T-helper 9 cell (primary cell): ENCODE measurements around the gene VAV2.
"Not testable (repeated sequence)": the region's sequence is repeated elsewhere in the genome, so short reads cannot be mapped to it uniquely, and the experiment has no call there.

Source experiments
- DNase-seq: peaks from one replicate; pipeline ENCODE4 v3.0.0-alpha.2; 2020

Gene VAV2

DNA sequence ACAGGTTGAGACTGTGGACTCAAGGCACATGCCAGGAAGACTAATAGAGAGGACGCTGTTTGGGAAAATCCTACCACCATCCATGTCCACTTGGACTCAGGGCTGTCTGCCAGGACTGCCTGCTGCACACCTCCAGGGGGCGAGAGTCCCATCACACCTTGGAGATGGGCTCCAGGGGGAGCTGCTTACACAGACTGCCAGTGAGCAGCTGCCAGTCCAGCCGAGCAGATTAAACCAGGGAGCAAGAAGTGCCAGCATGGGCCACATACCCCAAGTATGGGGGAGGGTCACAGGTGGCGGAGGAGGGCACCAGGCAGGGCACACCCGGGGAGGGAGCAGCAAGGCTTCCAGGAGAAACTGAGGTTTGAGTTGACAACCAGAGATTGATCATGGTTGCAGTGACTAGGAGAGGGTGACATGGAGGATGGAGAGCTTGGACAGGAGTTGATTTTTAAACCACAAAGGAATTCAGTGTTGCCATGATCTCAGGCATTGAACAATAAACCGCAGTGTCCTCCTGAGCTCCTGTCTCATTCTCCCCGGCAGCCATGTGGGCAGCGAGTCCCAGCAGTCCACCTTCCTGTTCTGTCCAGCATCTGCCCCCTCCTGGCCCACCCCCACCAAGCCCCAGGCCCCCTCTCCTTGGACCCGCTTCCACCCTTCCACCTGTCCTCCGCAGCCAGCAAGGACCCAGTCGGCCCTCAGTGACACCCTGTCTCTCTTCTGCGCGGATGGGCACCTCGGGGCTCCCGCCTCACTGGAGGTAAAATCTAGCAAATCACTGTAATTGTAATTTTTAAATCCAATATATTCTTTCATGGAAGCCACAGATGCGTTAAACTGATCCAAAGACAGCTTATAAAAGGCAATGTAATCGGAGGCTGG is 3.1 kb upstream of the VAV2 start:
- DNase-seq = no peak

DNA sequence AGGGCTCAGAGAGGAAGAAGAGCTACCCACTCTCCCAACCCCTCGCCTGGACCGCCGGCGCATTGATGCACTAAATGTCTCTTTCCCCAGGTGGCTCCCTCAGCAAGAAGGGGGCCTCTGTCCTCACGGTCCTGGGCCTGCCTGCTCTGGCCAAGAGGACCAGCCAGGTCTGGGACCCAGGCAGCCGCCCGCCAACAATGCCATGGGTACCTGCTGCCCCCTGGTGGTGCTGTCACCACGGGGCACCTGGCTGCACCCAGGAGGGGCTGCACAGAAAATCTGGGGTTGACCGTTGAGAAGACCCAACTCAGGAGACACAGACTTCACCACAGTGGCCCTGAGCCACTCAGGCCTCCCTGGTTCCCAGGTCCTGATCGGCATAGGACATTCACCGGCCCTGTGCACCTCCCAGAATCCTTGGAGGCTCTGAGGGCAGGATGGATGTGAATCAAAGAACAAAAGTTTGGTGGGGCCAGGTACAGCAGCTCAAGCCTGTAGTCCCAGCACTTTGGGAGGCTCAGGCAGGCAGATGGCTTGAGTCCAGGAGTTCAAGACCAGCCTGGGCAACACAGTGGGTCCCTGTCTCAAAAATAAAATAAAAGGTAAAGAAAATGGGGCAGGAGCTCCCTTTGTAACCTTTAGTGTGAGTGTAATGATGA is 2.4 kb upstream of the VAV2 start:
- DNase-seq = peak; percentile 74

DNA sequence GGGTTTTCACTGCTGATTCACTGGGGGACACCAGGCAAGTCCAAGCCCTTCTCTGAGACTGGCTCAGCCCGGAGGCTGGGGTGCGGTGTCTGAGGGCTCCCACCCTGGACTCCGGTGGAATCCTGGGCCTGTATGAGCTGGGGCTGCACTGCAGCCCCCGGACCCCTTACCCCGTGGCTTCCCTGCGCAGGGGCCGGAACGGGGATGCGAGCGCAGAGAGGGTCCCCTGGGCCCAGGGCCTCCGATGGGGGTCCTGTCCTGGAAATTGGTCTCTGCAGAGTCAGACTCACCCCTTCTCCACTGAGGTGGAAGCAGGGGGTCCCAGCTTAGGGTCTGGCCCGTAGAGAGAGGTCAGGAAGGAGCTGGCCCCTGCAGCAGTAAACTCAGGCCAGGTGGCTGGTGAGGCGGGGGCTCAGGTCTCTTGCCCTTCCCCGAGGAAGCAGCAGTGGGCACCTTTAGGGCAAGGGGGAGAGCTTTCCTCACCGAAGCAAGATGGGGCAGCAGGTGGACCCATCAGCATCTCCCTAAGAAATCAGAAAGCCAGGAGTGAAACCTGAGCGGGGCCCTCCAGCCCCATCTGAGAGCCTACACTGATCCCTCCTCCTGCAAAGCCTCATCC is 1.6 kb upstream of the VAV2 start:
- no peak for DNase-seq

DNA sequence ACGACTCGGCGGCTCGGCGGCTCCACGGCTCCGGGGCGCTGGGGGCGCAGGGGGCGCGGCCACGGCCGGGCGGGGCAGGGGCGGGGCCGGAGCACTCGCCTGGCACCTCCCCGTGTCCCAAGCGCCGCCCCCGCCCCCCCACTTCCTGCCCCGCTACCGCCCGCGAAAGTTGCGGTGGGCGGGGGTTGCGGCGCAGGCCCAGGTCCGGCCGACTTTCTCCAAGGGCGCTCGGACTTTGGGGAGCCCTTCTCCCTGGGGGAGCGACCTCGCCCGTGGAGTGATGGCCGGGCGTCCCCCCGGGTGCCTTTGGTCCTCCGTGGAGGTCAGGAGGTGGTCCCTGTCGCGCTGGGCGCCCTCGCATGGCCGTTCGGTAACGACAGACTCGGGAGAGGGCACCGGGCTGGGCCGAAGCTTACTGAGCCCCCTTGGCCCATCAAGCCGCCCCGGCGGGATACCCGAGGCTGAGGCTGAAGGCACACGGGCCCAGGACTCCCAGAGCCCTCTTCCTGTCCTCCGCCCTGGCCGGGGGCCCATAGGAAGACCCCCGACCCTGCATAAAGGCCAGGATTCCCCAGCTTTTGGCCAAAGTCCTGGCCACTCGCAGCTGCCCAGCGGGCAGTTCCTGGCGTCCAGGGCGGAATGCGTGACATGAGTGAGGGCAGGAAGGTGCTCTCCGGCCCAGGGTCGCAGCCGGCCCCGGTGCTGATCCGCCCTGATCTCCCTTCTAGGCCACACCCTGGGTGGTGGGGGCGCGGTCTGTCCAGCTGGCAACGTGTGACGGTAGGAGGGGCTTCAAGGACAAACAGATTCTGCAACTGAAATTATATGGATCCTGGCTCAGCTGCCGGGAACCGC is 883 bp upstream of the VAV2 start:
- DNase-seq = peak; percentile 70

DNA sequence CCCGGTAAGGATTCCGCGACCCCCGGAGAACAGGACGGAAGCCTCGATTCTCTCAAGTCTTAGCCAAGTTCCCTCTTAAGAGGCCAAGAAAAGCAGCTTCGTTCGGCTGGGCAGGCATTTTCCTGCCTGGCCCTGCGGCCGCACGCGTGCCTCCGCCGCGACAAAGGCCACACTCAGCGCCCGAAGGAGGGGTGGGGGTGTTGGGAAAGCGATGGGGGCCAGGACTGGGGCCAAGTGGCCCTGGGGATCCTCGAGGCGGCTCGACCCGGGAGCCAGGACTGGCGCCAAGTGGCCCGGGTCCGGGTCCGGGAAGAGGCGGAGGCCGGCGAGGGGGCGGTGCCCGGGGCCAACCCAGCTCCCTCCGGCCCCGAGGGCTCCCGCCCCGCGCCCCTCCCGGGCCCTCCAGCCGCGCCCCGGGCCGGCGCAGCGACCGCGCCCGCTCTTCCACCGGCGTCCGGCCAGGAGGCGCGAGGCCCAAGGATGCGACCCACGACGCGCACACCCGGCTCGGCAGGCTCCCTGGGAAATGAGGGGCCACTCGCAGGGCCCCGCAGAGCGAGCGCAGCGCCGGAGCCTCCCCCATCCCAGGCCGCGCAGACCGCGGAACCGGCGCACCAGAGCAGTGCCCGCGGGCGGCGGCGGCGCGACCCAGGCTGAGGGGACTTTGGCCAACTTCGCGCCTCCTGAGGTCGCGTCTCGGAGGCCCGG is 756 bp downstream of the VAV2 start:
- no peak for DNase-seq

DNA sequence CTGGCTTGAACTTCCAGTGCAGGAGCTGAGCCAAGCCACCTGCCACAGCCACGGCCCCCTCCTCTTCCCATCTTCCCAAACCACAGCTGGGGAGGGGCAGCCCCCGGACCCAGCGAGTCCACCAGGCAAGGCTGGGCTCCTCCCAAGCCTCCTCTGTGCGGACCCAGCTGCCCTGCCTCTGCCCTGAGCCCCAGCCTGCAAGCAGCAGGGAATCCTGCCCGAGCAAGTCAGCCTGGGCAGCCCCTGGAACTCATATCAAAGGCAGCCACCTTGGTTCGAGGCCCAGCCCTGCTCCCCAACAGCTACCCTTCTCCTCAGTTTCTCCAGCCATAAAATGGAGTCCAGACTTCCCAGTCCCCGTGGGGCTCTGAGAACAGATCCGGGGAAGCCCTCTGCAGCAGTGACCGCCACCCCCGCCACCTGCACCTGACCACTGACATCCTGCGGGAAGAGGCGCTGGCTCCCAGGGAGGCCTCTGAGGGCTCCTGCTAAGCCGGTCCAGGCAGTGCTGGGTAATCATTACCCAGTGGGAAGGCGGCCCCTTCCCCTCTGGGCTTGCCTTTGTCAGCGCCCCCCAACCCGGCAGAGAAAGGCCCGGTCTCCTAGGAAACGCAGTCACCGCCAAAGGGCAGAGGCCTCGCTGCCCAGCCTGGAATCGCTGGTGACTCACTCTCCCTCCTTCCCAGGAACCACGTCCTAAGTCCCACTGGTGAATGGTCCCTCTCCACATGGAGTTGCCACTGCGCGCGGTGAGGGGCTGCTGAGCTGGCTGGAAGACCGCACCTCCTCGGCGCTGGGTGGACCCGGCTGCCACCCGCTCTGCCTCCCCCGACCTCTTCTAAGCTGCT is 1.5 kb downstream of the VAV2 start:
- DNase-seq = no peak

DNA sequence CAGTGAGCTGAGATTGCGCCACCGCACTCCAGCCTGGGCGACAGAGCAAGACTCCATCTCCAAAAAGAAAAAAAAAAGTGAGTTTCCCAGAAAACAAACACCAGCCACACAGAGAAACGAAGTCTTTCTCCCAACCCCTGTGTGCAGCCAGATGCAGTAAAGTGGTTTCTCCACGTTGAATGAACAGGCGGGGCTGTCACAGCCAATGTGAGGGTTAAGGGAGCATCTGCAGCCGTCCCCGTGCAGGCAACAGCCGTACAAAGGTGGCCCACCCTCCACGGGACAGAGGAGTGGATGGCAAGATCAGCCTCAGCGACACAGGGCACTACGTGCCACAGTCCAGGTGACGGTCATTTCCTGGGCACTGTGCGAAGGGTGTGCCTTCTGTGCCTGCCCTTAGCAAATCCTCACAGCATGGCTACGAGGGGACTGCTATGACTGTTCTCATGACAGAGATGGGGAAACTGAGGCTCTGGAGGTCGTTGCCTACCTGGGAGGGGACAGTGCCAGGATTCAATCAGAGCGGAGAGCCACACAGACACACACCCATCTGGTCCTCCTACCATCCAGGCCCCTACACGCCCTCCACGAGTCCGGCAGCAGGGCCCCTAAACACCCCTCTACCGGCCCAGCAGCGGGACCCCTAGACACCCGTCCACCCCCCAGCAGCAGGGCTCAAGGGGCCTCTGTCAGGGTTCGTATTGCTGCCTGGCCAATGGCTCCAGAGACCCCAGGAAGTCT is 2.3 kb downstream of the VAV2 start:
- DNase-seq = no peak

DNA sequence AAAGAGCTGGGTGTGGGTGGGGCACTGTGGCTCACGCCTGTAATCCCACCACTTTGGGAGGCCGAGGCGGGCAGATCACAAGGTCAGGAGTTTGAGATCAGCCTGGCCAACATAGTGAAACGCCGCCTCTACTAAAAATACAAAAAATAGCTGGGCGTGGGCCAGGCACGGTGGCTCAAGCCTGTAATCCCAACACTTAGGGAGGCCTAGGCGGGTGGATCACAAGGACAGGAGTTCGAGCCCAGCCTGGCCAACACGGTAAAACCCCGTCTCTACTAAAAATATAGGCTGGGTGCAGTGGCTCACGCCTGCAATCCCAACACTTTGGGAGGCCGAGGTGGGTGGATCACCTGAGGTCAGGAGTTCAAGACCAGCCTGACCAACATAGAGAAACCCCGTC is 3.4 kb downstream of the VAV2 start:
- DNase-seq = not testable (repeated sequence)

DNA sequence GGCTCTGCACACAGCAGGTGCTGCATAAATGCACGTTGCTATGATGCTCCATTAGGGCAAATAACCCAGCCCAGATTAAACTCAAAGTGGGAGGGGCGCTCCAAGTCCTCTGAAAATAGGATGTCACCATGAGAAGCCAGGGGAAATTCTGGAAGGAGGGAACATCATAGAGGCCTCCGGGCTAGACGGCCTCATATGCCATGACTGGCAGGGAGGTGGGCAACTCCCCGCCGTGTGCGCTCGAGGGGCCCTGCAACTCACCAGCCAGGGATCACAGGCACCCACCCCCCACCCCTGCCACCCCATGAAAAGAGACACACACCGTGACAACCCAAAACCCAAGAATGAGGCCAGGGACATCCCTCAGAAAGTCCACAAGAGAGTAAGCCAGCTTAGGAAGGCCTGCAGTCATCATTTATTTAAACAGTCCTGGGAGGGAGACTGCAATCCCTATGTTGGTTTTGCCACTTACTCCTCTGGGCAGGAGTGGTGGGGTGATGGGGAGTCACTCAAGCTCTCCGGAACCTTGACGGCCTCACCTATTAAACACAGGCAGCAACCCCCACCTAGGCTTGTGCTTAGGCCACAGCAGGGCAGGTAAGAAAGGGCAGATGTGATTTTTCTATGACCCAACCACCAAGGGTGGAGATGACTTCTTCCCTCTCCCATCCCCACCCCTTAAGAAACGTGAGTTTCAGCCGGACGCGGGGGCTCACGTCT is 4.0 kb downstream of the VAV2 start:
- no peak for DNase-seq

DNA sequence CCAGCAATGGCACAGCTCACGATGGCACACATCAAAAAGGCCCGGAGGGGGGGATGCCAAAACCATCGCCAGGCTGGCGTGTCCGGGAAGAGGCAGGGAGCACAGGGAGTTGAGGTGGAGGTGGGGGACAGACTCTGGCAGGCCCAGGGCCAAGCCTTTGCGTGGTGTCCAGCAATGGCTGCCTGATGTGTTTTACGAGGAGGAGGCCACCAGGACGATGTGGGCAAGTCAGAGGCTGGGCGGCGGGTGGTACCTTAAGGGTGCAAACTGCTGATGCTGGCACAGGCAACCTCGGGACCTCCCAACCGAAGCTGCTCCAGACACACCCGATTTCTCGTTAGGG is 4.7 kb downstream of the VAV2 start:
- no peak for DNase-seq

DNA sequence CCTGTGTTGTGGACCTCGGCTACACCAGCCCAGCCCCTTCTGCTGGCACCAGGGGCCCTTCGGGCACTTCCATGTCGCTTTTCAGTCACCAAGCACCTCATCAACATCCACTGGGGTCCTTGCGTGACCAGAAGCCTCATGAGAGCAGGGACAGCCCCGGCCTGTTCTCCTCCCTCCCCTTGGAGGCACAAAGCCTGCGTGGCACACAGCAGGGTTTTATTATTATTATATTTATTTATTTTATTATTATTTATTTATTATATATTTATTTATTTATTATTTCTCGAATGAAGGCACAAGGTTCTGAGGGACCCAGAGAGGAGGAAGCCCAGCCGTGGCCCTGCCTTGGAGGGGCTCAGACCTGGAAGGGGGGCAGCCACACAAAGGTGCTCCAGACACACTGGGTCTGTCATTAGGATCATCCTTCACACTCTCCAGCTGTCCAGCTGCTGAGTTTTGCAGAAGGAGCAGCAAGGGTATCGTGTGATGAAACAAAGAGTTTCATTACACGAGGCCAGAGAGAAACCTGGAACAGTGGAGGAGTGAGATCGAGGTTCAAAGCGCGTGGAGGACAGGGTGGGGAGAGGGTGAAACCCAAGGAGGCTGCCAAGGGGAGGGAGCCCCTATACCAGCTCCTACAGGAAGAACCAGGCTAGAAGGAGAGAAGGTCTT is 5.2 kb downstream of the VAV2 start:
- DNase-seq = no peak

DNA sequence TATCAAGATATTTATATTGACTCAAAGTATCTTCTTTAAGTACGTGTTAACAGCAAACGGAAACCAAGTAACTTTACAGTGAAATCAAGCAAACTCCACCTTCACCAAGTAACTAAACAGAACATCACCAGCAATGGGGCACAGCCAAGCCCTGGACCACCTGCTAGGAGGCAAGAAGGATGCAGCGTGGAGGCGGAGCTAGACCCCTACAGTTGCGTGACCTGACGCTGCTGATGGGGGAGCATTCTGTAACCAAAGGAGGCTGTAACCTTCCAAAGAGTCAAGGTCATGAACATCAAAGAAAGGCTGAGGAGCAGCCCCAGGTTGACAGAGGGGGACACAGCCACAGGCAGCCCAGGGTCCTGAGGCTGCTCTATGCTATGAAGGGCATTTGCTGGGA is 6.1 kb downstream of the VAV2 start:
- no peak for DNase-seq

DNA sequence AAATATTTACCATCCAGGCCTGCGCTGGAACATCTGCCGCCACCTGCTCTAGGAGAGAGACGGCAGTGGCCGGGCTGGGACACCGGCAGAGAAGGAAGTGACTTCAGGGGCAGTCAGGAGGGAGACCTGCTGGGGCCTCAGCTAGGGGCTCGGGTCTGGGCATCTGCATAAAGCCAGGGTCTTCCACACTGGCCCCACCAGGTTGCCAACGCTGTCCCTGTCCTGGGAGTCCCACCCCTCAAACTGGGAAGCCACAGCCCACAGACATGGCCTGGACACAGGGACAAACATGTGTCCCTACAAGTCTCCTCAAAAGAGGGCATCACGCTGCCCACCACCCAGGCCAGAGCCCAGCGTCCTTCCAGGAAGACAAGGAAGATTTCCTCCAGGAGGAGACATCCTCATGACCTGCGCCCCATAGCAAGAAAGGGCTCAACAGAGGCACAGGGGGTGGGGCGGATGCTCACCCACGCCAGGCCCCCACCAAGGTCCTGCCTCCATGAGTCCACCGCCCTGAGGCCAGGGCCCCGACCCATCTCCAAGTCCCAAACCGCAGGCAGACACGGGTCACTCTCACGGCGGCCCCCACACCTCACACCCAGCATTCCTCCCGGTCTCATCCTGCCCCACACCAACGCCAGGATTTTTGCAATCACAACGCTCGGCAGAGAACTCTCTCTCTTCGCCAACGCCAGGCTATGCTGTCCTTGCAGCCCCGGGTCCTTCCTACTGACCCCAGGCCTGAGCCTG is 9.0 kb downstream of the VAV2 start:
- DNase-seq = no peak

DNA sequence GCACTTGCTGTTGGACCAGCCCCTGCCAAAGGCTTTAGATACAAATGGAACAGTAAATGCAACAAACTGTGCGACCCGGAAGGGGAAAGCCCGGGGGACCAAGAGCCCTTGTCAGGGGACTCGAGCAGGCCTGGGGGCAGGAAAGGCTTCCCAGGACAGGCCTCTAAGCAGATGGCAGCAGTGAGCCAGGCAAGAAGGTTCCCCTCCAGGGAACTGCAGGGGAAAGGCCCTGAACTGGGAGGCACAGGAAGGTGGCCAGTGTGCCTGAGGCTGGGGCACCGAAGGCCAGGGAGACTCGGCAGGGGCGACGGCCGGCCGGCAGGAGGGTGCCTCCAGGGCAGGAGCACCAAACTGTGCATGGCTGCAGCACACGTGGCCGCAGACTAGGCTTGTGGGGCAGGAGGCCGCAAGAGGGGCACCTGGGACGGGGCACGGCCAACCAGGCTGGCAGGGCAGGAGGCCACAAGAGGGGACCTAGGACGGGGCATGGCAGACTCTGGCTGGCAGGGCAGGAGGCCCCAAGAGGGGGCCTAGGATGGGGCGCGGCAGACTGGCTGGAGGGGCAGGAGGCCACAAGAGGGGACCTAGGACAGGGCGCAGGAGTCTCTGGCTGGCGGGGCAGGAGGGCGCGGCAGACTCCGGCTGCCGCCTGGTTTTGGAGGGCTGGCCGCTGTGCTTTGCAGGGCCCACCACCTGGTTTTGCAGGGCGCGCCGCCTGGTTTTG is 10.0 kb downstream of the VAV2 start:
- DNase-seq = no peak

DNA sequence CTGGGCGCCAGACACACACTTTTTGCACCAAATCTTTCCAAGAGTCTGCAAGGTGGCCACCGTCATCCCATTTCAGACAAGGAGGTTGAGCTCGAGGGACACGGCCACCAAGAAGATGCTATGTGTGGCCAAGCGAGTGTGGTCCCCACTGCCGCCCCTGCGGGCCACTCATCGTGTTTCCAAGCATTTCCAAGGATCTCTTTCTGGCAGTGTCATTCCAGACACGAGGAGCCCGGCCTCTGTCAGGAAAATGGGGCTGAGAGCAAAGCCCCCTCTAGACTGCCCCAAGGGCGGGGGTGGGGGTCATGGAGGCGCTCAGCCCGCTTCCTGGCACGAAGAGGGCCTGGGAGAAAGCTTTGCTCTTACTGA is 10.6 kb downstream of the VAV2 start:
- no peak for DNase-seq

DNA sequence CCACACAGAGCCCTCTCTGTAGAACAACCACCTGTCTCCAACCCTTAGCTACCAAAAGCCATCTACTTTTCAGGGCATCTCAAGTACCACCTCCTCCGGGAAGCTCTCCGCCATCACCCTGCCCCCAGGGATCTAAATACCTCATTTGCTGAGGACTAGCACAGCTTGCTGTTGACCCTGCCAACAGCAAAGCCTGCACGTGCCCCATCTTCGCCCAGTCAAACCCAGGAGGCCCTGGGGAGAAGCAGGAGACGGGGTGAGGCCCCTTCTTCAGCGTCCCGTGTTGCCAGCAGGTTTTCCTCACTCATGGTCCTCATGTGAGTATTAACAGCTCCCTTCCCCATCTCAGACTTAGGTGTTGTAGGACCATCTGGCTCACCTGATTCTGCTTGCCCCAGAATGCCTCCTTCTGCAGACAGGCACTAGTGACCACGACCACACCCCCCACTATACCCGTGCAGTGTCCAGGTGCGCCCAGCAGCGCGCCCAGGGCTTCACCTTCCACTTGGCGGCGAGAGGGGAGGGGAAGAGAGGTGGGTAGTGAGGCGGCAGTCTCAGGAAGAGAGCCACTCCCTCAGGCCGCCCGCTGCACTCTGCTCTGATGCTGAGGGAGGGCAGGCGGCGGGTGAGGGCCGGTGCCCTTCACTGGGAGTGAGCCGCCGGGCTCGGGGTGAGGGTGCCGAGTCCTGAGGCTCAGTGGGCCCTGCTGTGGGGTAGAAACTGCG is 11.1 kb downstream of the VAV2 start:
- DNase-seq = no peak
